DND-41 (cell line): Measurements from ENCODE around the gene ELAVL2.

Experiments
- ATAC-seq: fragments of 200-7000 bp; cut with Tn5 transposase; 3 replicates; pipeline ENCODE4 v1.9.1; 2021; ENCODE audit warnings: low read depth; ENCODE audit not compliant: insufficient read depth
- DNase-seq: peaks from one replicate; pipeline ENCODE4 v3.0.0-alpha.2; 2020
- H2AFZ ChIP-seq: 2 replicates; pipeline ENCODE4 v1.6.0; 2012; ENCODE audit warnings: low read depth, low read length
- H3K27ac ChIP-seq: 2 replicates; pipeline ENCODE4 v1.5.1; 2012; ENCODE audit warnings: low read length, inconsistent platforms
- H3K27me3 ChIP-seq: fragments of 200-600 bp; sonication (generic); 2 replicates; pipeline ENCODE4 v1.6.0; 2012; ENCODE audit warnings: low read length, mild to moderate bottlenecking, inconsistent platforms; ENCODE audit not compliant: insufficient read depth, poor library complexity
- H3K36me3 ChIP-seq: 2 replicates; pipeline ENCODE4 v1.5.1; 2012; ENCODE audit warnings: low read length, inconsistent platforms; ENCODE audit not compliant: insufficient read depth
- H3K4me1 ChIP-seq: 2 replicates; pipeline ENCODE4 v1.5.1; 2012; ENCODE audit warnings: mild to moderate bottlenecking, low read length; ENCODE audit not compliant: insufficient read depth
- H3K4me2 ChIP-seq: 2 replicates; pipeline ENCODE4 v1.6.0; 2012; ENCODE audit warnings: mild to moderate bottlenecking, moderate library complexity, low read length, inconsistent platforms; ENCODE audit not compliant: insufficient read depth
- H3K4me3 ChIP-seq, 2 experiments: fragments of 200-600 bp in 1 of 2; shearing (Covaris generic) in 1 of 2; 2 replicates each; pipeline ENCODE4 v1.5.1; 2012 to 2016; ENCODE audit warnings: inconsistent platforms in 2 of 2, low read length in 2 of 2, mild to moderate bottlenecking in 2 of 2, low read depth in 1 of 2, moderate library complexity in 1 of 2
- H3K79me2 ChIP-seq: 2 replicates; pipeline ENCODE4 v1.6.0; 2012; ENCODE audit warnings: low read length, inconsistent platforms; ENCODE audit not compliant: insufficient read depth
- H3K9ac ChIP-seq: 2 replicates; pipeline ENCODE4 v1.6.0; 2012; ENCODE audit warnings: low read depth, mild to moderate bottlenecking, inconsistent platforms, low read length, moderate library complexity
- H3K9me3 ChIP-seq: 2 replicates; pipeline ENCODE4 v1.5.1; 2012; ENCODE audit warnings: low read length, moderate library complexity, mild to moderate bottlenecking, inconsistent platforms; ENCODE audit not compliant: insufficient read depth, severe bottlenecking
- H4K20me1 ChIP-seq: 2 replicates; pipeline ENCODE4 v1.6.0; 2012; ENCODE audit warnings: low read length; ENCODE audit not compliant: insufficient read depth
- EZH2 ChIP-seq: IDR thresholded peaks from 3 replicates; pipeline ENCODE4 v1.6.1; 2012; ENCODE audit warnings: borderline replicate concordance, low read depth, mild to moderate bottlenecking, moderate library complexity, low read length, inconsistent platforms; ENCODE audit not compliant: severe bottlenecking
- TF ChIP-seq, protein P1 (sequence below): IDR thresholded peaks from 2 replicates; pipeline ENCODE4 v1.5.1; 2012; ENCODE audit warnings: borderline replicate concordance, low read length, moderate library complexity, mild to moderate bottlenecking; ENCODE audit not compliant: poor library complexity, severe bottlenecking; ENCODE audit errors: extremely low read depth

The ELAVL2 gene

DNA sequence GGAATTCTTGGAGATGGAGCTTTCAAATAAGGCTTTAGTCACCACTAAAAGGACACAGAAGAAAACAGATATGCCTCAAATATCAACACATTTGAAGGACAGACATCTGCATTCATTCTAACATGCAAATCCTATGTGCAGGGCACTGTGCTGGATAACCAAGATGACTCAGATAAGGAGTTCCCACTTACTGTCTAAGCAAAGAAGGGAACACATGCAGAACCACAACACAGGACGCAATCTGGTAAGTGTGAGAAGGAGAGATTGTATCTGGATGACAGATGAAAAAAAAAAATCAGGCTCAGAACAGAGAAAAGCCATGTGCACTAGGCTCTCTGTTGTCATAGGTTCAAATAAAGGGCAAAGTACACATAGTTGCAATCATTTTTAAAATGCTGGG is 42.5 kb downstream of the ELAVL2 start:
- TF ChIP-seq, protein P1, sequence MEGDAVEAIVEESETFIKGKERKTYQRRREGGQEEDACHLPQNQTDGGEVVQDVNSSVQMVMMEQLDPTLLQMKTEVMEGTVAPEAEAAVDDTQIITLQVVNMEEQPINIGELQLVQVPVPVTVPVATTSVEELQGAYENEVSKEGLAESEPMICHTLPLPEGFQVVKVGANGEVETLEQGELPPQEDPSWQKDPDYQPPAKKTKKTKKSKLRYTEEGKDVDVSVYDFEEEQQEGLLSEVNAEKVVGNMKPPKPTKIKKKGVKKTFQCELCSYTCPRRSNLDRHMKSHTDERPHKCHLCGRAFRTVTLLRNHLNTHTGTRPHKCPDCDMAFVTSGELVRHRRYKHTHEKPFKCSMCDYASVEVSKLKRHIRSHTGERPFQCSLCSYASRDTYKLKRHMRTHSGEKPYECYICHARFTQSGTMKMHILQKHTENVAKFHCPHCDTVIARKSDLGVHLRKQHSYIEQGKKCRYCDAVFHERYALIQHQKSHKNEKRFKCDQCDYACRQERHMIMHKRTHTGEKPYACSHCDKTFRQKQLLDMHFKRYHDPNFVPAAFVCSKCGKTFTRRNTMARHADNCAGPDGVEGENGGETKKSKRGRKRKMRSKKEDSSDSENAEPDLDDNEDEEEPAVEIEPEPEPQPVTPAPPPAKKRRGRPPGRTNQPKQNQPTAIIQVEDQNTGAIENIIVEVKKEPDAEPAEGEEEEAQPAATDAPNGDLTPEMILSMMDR = no peak
- no peak for TF ChIP-seq EZH2
- no peaks in the 10 kb centered on the region for H3K36me3 ChIP-seq
- H3K27ac ChIP-seq = no peak overlapping the region
- DNase-seq (no peak), ATAC-seq (no peak)
- H3K9me3 ChIP-seq = no peaks in the 10 kb centered on the region
- H3K4me3 ChIP-seq = no peak overlapping the region
- H3K4me2 ChIP-seq = no peak overlapping the region
- no peaks in the 10 kb centered on the region for H4K20me1 ChIP-seq
- no peaks in the 10 kb centered on the region for H3K79me2 ChIP-seq
- H2AFZ ChIP-seq = no peak overlapping the region
- H3K27me3 ChIP-seq = no peaks in the 10 kb centered on the region
- H3K4me1 ChIP-seq = no peaks in the 10 kb centered on the region
- no peak overlapping the region for H3K9ac ChIP-seq

DNA sequence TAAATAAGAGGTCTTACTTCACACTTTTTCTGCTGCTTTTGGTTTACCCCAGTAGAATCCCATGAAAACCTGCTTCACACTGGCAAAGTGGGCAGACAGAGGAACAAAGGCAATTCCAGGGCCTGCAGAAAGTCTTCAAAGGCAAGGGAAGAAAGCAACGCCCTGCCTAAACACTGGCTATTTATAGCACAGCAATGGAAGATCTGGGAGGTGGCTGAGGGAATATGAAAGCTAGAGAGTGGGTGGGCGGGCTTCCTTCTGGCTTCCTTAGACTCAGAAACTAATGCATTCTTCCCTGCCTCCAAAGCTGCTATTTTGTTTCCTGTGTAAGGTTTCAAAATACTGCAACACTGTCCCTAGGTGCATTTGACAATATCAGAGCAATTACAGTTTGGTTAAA is 46.8 kb downstream of the ELAVL2 start:
- H3K4me1 ChIP-seq = no peaks in the 10 kb centered on the region
- no peak for ATAC-seq

DNA sequence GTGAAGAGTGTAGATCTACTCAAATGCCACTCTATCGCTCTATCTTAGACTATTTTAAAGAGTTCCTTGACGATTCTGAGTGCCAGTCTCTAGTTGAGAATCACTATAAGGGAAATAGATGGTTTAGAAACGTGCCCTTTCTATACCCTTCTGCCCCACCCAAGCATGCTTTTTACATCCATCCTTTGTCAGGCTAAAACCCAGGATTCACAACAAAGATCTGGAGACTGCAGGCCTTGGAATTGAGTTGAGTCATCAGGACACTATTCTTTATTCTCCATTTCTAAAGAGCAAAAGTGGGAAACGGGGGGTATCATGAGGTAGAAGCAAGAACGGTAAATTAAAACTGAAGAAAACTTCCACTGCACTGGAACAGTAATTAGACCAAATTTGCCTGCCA is 48.7 kb downstream of the ELAVL2 start:
- H3K9ac ChIP-seq = no peak overlapping the region
- no peak overlapping the region for H2AFZ ChIP-seq
- no peak for TF ChIP-seq EZH2
- TF ChIP-seq, protein P1 = no peak
- H3K36me3 ChIP-seq = no peaks in the 10 kb centered on the region
- H3K4me3 ChIP-seq = no peak overlapping the region
- H3K4me2 ChIP-seq = no peak overlapping the region
- no peaks in the 10 kb centered on the region for H3K4me1 ChIP-seq
- H3K9me3 ChIP-seq = no peaks in the 10 kb centered on the region
- no peaks in the 10 kb centered on the region for H3K79me2 ChIP-seq
- no peaks in the 10 kb centered on the region for H4K20me1 ChIP-seq
- H3K27me3 ChIP-seq = no peaks in the 10 kb centered on the region
- ATAC-seq (no peak), DNase-seq (no peak)
- no peak overlapping the region for H3K27ac ChIP-seq

More for the DNA sequence above, 46.8 kb downstream of the ELAVL2 start:
- no peaks in the 10 kb centered on the region for H3K79me2 ChIP-seq
- H2AFZ ChIP-seq = no peak overlapping the region
- H4K20me1 ChIP-seq = no peaks in the 10 kb centered on the region
- no peak overlapping the region for H3K9ac ChIP-seq
- H3K36me3 ChIP-seq = no peaks in the 10 kb centered on the region
- TF ChIP-seq EZH2 = no peak
- TF ChIP-seq, protein P1 = no peak
- no peaks in the 10 kb centered on the region for H3K27me3 ChIP-seq
- H3K4me2 ChIP-seq = no peak overlapping the region
- no peaks in the 10 kb centered on the region for H3K9me3 ChIP-seq
- no peak overlapping the region for H3K27ac ChIP-seq
- H3K4me3 ChIP-seq = no peak overlapping the region
- DNase-seq = no peak

DNA sequence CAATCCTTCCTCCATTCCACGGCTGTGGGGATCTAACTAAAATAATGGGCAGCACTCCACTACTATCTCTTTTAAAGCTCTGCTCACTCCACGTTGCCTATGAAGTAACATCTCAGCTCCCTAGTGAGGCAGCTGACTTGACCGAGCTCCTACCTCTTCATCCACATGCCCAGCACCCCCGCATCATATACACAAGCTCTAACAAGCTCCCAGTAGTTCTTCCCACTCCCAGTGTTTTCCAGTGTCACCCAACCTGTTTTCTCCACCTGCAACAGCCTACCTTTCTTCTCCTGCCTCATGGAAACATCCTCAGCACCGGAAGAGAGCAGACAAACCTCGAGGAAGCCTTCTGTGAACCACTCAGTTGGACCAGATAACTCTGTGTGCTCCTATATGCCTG is 50.5 kb downstream of the ELAVL2 start:
- no peak overlapping the region for H3K4me2 ChIP-seq
- H2AFZ ChIP-seq = no peak overlapping the region
- ATAC-seq (no peak), DNase-seq (no peak)
- no peaks in the 10 kb centered on the region for H3K9me3 ChIP-seq
- no peaks in the 10 kb centered on the region for H3K36me3 ChIP-seq
- H3K4me3 ChIP-seq = no peak overlapping the region
- H3K79me2 ChIP-seq = no peaks in the 10 kb centered on the region
- H3K27ac ChIP-seq = no peak overlapping the region
- no peak overlapping the region for H3K9ac ChIP-seq
- H4K20me1 ChIP-seq = no peaks in the 10 kb centered on the region
- no peak for TF ChIP-seq EZH2
- TF ChIP-seq, protein P1 = no peak
- H3K4me1 ChIP-seq = no peaks in the 10 kb centered on the region
- H3K27me3 ChIP-seq = no peaks in the 10 kb centered on the region
